Esophagus squamous epithelium (tissue), 5 donors: ENCODE results near the gene CHRNB4. TPM values are rescaled to one million over a fixed set of nuclear protein-coding genes. Genes with fewer than 3 reads are reported as not detected.
"Not testable (repeated sequence)": the region's sequence is repeated elsewhere in the genome, so short reads cannot be mapped to it uniquely, and the experiment has no call there.

Experiments used
- DNase-seq: peaks from one replicate; lab custom pipeline; 2025; lab: John Stamatoyannopoulos, UW
- H3K27ac ChIP-seq, 4 donors: fragments of 200-600 bp; sonication (generic); one replicate each; pipeline ENCODE4 v1.5.1; 2016 to 2019; ENCODE audit warnings: mild to moderate bottlenecking in 1 of 4
- H3K27me3 ChIP-seq, 4 donors: fragments of 200-600 bp; sonication (generic); 1 replicate in 3 of 4; 2 replicates in 1 of 4; pipeline versions ENCODE4 v1.5.1 to v1.6.0; 2017 to 2021; ENCODE audit warnings: antibody characterized with exemption in 1 of 4
- H3K36me3 ChIP-seq, 3 donors: fragments of 200-600 bp; sonication (generic); one replicate each; pipeline ENCODE4 v1.5.1; 2016 to 2019
- H3K4me1 ChIP-seq, 3 donors: fragments of 200-600 bp; sonication (generic); one replicate each; pipeline ENCODE4 v1.5.1; 2017 to 2019
- H3K4me3 ChIP-seq, 4 donors: fragments of 200-600 bp; sonication (generic); 1 replicate in 3 of 4; 2 replicates in 1 of 4; pipeline ENCODE4 v1.5.1; 2016 to 2019; ENCODE audit warnings: mild to moderate bottlenecking in 2 of 4, moderate library complexity in 1 of 4
- H3K9me3 ChIP-seq, 3 donors: fragments of 200-600 bp; sonication (generic); one replicate each; pipeline ENCODE4 v1.5.1; 2016 to 2019
- CTCF ChIP-seq, 6 experiments: fragments of 450-650 bp in 4 of 6; fragments of 200-600 bp in 2 of 6; sonication (generic) in 2 of 6; IDR thresholded peaks; one replicate each; pipeline ENCODE4 v1.5.1; 2016 to 2019; ENCODE audit warnings: antibody characterized with exemption in 6 of 6, mild to moderate bottlenecking in 4 of 6, moderate library complexity in 4 of 6
- POLR2A ChIP-seq, 4 donors: fragments of 450-650 bp; IDR thresholded peaks; one replicate each; pipeline ENCODE4 v1.6.1; 2017; ENCODE audit warnings: antibody characterized with exemption in 4 of 4, mild to moderate bottlenecking in 4 of 4, moderate library complexity in 3 of 4
- WGBS, 2 donors: methylation state at CpG; one replicate each; pipeline ENCODE4 v1.1.5; 2018; 5-methylcytosine and 5-hydroxymethylcytosine counted together
- intact Hi-C: fragments of 100-400 bp; cut with DNase I; formaldehyde crosslinking; loops from one replicate; pipeline ENCODE4 v1.15.0; 2022
- total RNA-seq, 4 donors: library from RNA; depleted of rRNA; stranded (reverse); fragments of >200 nt; gene quantifications; one replicate each; pipeline ENCODE4 v1.1.0, GENCODE V29; 2016
- donor health status: DM: yes; HTN: yes; CAD: no.

CHRNB4 gene
- total RNA-seq, result under 1 TPM; 0.09 to 0.72 (median 0.43) TPM

GRCh38 chr15:78641102-78641748 lies at the start of gene CHRNB4:
Gene CHRNB4, minus strand, starts transcription at chr15:78641210. Its CDS starts 77 bp downstream, at chr15:78641133.
- H3K36me3 ChIP-seq, result no peaks in the 10 kb centered on the region
- 50 to 56% methylated on average over 4 to 5 of the region's 47 CpGs for WGBS, 2 donors
- intact Hi-C loops, result loop anchor here (5.0 kb wide), 1 partner anchor 66 kb away; no protein-coding TSS in a partner anchor
- peak within 1 kb of the TSS; percentile 31 to 69 (median 46) for H3K4me3 ChIP-seq
- peak within 1 kb of the TSS in 3 of 4 donors; percentile 8 to 55 (median 54) for H3K27ac ChIP-seq
- H3K4me1 ChIP-seq, result peaks cover 12 to 18% (median 13%) of the 10 kb centered on the region in 3 donors
- no peak for TF ChIP-seq POLR2A (IDR thresholded peaks at IDR 0.05)
- peak in 2 of 6 experiments; percentile 13 to 41 for TF ChIP-seq CTCF (IDR thresholded peaks at IDR 0.05)
- no peaks in the 10 kb centered on the region for H3K9me3 ChIP-seq
- H3K27me3 ChIP-seq, result peaks cover 0 to 28% (median 1%) of the 10 kb centered on the region in 4 donors
- no peak for DNase-seq

GRCh38 chr15:78689626-78690025 lies 48.6 kb upstream of the CHRNB4 start:
- no peaks in the 10 kb centered on the region for H3K27me3 ChIP-seq
- TF ChIP-seq POLR2A (IDR thresholded peaks at IDR 0.05), result no peak
- TF ChIP-seq CTCF (IDR thresholded peaks at IDR 0.05), result no peak
- intact Hi-C loops, result no loop called here
- H3K27ac ChIP-seq, result no peak overlapping the region
- H3K36me3 ChIP-seq, result no peaks in the 10 kb centered on the region
- no peak overlapping the region for H3K4me3 ChIP-seq
- no peak for DNase-seq
- peaks cover 0 to 51% (median 21%) of the 10 kb centered on the region in 3 donors for H3K4me1 ChIP-seq
- no peaks in the 10 kb centered on the region for H3K9me3 ChIP-seq

- H3K4me1 ChIP-seq, result peaks cover 4 to 58% (median 23%) of the 10 kb centered on the region in 3 donors
- no peak for DNase-seq
- WGBS, 2 donors, result 71 to 90% methylated on average over 6 to 8 of the region's 8 CpGs
Observed at GRCh38 chr15:78685925-78686324, 44.9 kb upstream of the CHRNB4 start.

GRCh38 chr15:78685159-78685921 lies 44.3 kb upstream of the CHRNB4 start:
- Histone ChIP-seq H3K27ac (peak overlapping the region in 1 of 4 donors; percentile 62), H3K4me1 (peaks cover 4 to 52% (median 23%) of the 10 kb centered on the region in 3 donors), H3K27me3 (no peaks in the 10 kb centered on the region), H3K4me3 (no peak overlapping the region), H3K36me3 (no peaks in the 10 kb centered on the region), H3K9me3 (no peaks in the 10 kb centered on the region)
- 21 to 30% methylated on average over 7 to 8 of the region's 8 CpGs for WGBS, 2 donors
- DNase-seq, result no peak
- no peak for TF ChIP-seq POLR2A (IDR thresholded peaks at IDR 0.05)
- no peak for TF ChIP-seq CTCF (IDR thresholded peaks at IDR 0.05)
- intact Hi-C loops, result no loop called here

More at GRCh38 chr15:78685925-78686324, 44.9 kb upstream of the CHRNB4 start:
- intact Hi-C loops, result no loop called here
- Histone ChIP-seq H3K27me3 (no peaks in the 10 kb centered on the region), H3K9me3 (no peaks in the 10 kb centered on the region), H3K36me3 (no peaks in the 10 kb centered on the region), H3K27ac (peak overlapping the region in 1 of 4 donors; percentile 62), H3K4me3 (no peak overlapping the region)
- TF ChIP-seq CTCF (IDR thresholded peaks at IDR 0.05) (no peak), POLR2A (IDR thresholded peaks at IDR 0.05) (no peak)

- WGBS, 2 donors, result 75 to 92% methylated on average over 2 of the region's 2 CpGs
- peak overlapping the region in 1 of 4 donors; percentile 62 for H3K27ac ChIP-seq
- H3K36me3 ChIP-seq, result no peaks in the 10 kb centered on the region
- no peaks in the 10 kb centered on the region for H3K27me3 ChIP-seq
- no peak for TF ChIP-seq POLR2A (IDR thresholded peaks at IDR 0.05)
- no peak for TF ChIP-seq CTCF (IDR thresholded peaks at IDR 0.05)
- no peaks in the 10 kb centered on the region for H3K9me3 ChIP-seq
- H3K4me1 ChIP-seq, result peaks cover 4 to 50% (median 23%) of the 10 kb centered on the region in 3 donors
- H3K4me3 ChIP-seq, result no peak overlapping the region
- no peak for DNase-seq
- intact Hi-C loops, result no loop called here
Observed at GRCh38 chr15:78684657-78685056, 43.6 kb upstream of the CHRNB4 start.

- WGBS, 2 donors, result 88 to 100% methylated on average over 4 to 7 of the region's 8 CpGs
- H3K27ac ChIP-seq, H3K4me3 ChIP-seq, intact Hi-C loops, H3K36me3 ChIP-seq, DNase-seq, H3K9me3 ChIP-seq, H3K27me3 ChIP-seq: not testable (repeated sequence)
- peaks cover 4 to 59% (median 23%) of the 10 kb centered on the region in 3 donors for H3K4me1 ChIP-seq
Observed at GRCh38 chr15:78683599-78683998, 42.6 kb upstream of the CHRNB4 start.
